Cardiac septum (tissue), 1 donor: Measurements from ENCODE around the gene LRRC18. TPM values are rescaled to one million over a fixed set of nuclear protein-coding genes. Genes with fewer than 3 reads are reported as not detected.

ENCODE experiments used
- DNase-seq: peaks from one replicate; pipeline ENCODE4 v3.0.0-alpha.2; 2020; ENCODE audit warnings: low spot score
- intact Hi-C: fragments of 100-400 bp; cut with DNase I; formaldehyde crosslinking; loops from one replicate; pipeline ENCODE4 v1.14.0; 2022
- microRNA-seq: library from miRNA; unstranded; fragments of <30 nt; microRNA quantifications from one replicate; pipeline ENCODE4 v1.2.0, GENCODE V29; 2020
- total RNA-seq: library from RNA; stranded (reverse); fragmentation: NEBNext Ultra II Directional; extraction: Animal tissue kit (Norgen Biotek cat#: 25700); gene quantifications from one replicate; pipeline ENCODE4 v1.2.1, GENCODE V29; 2021
- donor health status: DM: no; HTN: no; CAD: no.

The LRRC18 gene
- total RNA-seq, 1 donor from 2014 or later, result not detected

DNA sequence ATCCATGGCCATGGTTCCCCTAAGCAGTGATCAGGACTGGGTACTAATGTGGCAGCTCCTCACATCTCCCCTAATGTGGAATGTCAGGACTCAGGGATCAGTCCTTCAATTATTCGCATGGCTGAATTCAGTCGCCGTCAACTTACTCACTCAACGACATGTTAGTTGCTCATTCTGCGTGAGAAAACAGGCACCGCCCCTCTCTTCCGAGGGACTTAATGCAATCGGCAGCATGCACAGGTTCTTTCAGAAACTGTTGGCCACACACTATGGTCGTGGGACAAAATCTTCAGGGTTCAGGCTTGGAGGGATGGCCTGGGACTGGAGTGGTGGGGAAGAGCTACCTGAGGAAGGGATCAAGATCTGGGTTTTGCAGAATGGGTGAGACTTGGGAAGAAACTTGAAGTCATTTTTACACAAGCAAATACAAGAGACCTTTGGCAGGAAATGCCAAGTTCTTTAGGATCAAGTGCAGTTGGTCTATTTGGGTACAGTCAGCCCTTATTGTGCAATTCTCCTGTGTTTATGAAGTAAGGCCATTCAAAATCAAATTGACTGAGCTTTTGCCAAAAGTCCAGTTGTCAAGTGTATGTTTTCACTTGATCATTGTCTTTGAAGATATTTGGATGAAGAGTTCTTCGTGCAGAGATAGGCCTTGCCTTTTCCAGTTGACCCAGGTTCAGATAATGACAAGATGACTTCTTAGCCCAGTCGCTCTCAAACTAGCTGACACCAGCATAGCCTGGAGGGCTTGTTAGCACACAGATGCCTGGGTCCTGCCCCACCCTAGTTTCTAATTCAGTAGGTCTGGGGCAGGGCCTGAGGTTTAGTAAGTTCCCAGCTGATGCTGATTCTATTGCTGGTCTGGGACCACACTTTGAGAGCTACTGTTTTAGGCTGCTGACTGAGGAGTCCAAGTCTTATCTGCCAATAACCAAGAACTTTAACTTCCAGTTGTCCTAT, 48.5 kb downstream of the LRRC18 start:
- DNase-seq, result no peak
- intact Hi-C loops, result no loop called here

DNA sequence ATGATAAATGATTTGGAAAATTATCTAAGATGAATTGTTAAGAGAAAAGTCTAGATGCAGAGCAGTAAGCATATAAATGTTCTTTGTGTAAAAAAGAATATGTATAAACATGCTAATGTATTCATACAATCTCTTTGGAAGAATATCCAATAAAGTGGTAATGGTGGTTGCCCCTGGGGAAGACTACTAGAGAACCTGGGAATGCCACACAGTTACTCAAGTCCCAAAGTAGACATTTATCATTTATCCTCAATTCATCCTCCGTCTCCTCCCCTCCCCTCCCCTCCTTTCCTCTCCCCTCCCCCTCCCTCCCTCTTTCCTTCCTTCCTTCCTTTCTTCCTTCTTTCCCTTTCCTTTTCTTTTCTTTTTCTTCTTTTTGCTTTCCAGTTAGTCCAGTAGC, 51.7 kb downstream of the LRRC18 start:
- intact Hi-C loops, result loop anchor here (10.0 kb wide), 1 partner anchor 277 kb away; no protein-coding TSS in a partner anchor
- no peak for DNase-seq

DNA sequence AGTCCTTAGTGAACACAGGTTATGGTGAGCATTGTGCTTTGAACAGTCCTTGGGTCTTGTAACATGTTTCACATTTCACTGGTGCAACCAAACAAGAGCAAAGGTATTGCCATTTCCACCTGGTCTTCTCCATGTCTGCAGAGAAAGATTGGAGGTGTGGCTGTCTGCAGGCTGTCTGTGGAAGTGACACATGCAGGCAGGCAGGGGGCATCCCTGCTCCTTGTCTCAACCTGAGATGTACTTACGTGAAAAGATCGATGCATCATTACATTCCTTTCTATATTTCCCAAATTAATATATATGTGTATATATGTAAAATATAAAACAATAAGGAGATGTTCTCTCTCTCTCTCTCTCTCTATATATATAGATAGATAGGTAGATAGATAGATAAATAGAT, 54.3 kb downstream of the LRRC18 start:
- intact Hi-C loops, result loop anchor here (10.0 kb wide), 1 partner anchor 279 kb away; no protein-coding TSS in a partner anchor
- no peak for DNase-seq

DNA sequence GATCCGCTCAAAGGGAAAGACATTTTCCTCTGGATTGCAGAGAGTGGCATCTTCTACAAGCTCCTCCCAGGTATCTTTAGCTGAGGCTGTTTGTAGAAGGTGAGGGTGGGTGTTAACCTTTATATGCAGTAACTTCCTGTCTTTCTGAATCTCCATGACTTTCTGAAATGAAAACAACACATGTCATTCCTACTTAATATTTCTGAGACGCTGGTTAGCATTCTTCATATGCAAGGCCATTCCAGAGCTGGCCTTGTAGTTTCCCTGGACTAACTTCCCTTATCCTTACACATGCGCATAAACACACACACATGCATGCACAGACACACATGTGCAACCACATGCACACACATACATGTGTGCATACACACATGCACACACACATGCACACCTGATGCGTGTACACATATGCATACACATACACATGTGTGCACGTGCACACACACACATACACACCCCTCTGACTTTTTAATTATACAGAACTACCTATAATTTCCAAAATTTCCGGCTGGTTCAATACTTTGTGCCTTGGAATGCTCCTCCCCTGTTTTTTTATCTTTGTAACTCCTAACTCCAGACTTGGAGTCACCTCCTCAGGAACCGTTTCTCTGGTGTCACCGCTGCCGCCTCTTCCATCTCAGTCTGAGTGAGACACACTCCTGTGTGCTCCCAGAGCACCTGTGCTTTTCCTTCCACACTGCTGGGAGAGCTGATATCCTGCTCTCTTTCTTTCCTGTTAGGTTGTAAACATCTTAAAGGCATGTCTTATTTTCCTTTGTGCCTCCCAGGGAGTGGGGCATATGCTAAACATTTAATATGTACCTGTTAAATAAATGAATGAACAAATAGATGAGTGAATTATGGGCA, 55.2 kb downstream of the LRRC18 start:
- intact Hi-C loops, result loop anchor here (10.0 kb wide), 1 partner anchor 280 kb away; no protein-coding TSS in a partner anchor
- DNase-seq, result no peak

DNA sequence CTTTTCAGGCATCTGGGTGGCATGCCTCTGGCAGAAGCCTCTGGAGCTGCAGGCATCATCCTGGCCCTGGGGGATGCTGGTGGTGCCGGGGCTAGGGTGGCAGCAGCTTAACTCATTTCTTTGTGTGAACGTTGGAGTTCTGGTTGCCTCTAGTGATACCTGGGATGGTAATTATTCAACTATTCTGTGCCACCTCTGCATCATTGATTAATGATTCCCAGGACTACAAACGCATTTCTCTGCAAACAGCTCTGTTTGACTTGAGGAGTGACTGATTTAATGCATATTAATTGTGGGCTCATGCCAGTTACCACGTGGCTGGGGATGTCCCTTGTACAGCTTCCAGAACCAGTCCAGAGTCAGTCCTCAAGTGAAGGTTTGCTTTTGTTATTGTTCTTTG, 55.9 kb downstream of the LRRC18 start:
- intact Hi-C loops, result loop anchor here (10.0 kb wide), 1 partner anchor 281 kb away; no protein-coding TSS in a partner anchor
- no peak for DNase-seq

DNA sequence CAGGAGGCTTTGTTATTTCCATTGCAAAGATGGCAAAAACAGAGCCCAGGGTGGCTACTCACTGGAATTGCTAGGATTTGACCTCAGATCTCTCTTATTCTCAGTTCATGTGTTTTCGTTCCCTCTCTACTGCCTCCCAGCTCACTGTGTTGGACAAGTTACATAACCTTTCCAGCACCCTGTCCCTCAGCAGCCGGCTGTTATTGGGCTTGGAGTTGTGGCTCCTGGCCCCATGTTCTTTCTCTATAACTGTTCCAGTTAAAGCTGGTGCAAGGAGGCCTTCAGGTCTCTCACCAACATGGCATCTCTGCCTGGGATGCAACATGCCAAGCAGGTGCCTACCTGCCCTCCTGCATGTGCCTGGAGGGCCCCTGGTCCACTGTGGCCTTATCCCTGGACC, 56.8 kb downstream of the LRRC18 start:
- intact Hi-C loops, result loop anchor here (10.0 kb wide), 1 partner anchor 282 kb away; no protein-coding TSS in a partner anchor
- no peak for DNase-seq

DNA sequence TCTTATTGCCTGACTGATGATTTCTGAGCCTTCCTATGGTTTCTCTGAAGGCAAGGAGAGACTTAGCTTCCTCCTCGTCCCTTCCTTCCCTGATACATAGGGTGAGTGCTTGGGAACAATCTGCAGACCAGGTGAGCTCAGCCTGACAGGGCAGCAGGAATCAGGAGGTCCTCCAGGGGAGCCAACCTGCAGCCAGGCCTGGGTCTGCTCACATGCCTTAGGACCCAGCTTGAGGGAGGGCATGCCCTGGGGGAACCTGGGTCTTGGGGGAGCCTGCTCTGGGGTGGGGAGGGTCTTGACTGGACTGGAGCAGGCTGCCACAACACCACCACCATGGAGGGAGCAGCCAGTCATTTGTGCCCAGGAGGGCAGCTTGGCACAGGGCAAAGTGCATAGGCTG, 57.7 kb downstream of the LRRC18 start:
- no peak for DNase-seq

DNA sequence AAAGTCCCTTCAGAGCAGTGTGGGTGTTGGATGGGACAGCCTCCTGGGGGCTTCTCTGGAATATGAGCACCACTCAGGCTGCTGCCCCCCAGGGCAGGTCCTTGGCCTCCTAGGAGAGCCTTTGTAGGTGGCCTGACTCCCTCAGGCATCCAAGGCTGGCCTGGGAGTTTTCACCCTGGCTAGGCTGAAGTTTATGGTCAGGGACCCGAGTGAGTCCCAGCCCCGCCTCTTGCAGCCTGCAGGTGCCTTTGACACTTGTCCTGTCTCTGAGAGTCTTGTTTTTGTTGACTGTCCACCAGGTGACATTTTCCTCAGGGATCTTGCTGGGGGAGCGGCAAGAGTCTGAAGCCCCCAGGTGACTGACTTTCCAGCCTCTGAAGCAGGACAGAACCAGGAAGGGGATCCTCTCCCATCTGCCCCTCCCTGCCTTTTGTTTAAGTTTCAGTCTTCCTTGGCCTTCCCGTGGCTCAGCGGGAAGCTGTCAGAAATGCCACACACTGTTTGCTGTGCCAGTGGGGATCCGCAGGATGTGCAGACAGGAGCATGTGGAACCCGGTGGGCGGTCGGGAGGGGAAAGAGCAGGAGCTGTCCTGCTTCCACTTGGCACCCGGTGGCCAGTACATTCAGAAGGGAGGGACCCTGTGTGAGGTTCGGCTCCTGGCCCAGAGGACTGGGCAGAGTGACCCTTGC, 59.5 kb downstream of the LRRC18 start:
- no peak for DNase-seq
- intact Hi-C loops, result loop anchor here (10.0 kb wide), 1 partner anchor 285 kb away; no protein-coding TSS in a partner anchor

More for the DNA sequence above, 57.7 kb downstream of the LRRC18 start:
- intact Hi-C loops, result loop anchor here (10.0 kb wide), 1 partner anchor 283 kb away; no protein-coding TSS in a partner anchor

DNA sequence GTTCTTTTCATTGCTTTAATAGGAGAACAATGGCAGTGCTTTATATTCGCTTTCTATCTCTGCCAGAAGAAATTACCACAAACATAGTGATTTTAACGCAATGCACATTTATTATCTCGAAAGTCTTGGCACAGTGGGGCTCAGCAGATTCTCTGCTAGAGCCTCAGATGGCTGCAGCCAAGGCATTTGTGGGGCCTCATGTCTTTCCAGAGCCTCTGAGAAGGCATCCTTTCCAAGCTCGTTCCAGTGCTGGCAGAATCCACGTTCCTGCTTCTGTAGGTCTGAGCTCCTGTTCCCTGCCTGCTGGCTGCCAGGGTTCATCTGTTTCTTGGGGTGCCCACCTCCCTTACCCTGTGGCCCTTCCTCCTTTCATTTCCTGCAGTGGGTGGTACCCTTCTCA, 60.2 kb downstream of the LRRC18 start:
- DNase-seq, result no peak
- intact Hi-C loops, result no loop called here

DNA sequence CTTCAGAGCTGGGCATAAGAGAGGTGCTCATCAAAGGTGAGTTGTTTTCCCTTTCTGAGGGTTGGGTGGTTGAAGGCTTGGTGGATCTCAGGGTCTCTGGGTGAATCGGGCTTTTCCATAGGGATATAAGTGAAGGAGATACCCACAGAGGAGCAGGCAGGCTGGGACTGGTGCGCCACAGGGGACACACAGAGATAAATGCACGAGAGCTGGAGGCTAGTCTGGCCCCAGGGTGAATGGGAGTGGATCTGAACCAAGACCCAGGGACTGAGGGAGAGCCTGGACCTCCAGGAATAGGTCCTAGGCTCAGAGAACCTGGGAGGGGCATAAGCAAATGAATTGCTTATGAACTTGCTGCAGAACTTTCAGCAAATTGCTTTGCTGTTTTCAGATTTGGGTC, 61.5 kb downstream of the LRRC18 start:
- DNase-seq, result no peak
- intact Hi-C loops, result no loop called here

DNA sequence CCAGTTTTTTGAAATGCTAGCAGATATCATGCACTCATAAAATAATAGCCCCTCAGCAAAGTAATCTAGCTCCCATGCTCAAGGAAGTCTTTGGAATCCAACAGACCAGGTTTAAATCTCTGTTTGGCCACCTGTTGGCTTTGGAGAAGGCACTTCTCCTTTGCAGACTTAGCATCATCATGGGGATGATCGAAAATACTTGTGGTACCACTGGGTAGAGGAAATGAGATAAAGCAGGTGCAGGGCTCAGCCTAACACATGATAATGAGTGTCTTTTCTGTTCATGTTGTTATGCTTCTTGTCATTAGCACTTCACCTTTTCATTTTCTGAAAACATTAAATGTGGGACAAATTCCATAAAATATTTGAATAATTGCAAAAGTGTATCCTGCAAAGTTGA, 67.4 kb downstream of the LRRC18 start:
- DNase-seq, result no peak
- intact Hi-C loops, result no loop called here

Small RNA genes within 50 kb of the gene (microRNA-seq; reads per million reads assigned to microRNA genes)
- not detected for gene MIR4294

Other genes with a start within 250 kb of the LRRC18 start
- 24.4 TPM for gene VSTM4, start 175.7 kb upstream of the LRRC18 start, total RNA-seq
- gene FAM170B, start 194.2 kb upstream of the LRRC18 start, total RNA-seq, result not detected
- gene TMEM273, start 248.6 kb upstream of the LRRC18 start, total RNA-seq, result 16.6 TPM